COLO668 (cell line): ENCODE data around the gene SYTL3.
"Not testable (repeated sequence)": the region's sequence is repeated elsewhere in the genome, so short reads cannot be mapped to it uniquely, and the experiment has no call there.

Source experiments
- DNase-seq: peaks from one replicate; lab custom pipeline; 2025; ENCODE audit not compliant: unreplicated experiment; lab: John Stamatoyannopoulos, UW

The SYTL3 gene

GRCh38 chr6:158786645-158787304 lies 136.9 kb downstream of the SYTL3 start:
- no peak for DNase-seq

GRCh38 chr6:158787395-158787794 lies 137.5 kb downstream of the SYTL3 start:
- DNase-seq, result no peak

- no peak for DNase-seq
Observed at GRCh38 chr6:158789115-158789917, 139.5 kb downstream of the SYTL3 start.

GRCh38 chr6:158791274-158791855 lies 141.5 kb downstream of the SYTL3 start:
- no peak for DNase-seq

GRCh38 chr6:158792505-158792904 lies 142.7 kb downstream of the SYTL3 start:
- DNase-seq, result not testable (repeated sequence)

GRCh38 chr6:158793432-158793831 lies 143.6 kb downstream of the SYTL3 start:
- DNase-seq, result no peak

GRCh38 chr6:158795516-158795915 lies 145.7 kb downstream of the SYTL3 start:
- no peak for DNase-seq

GRCh38 chr6:158796353-158796752 lies 146.5 kb downstream of the SYTL3 start:
- DNase-seq, result no peak

- DNase-seq, result no peak
Observed at GRCh38 chr6:158797331-158798310, 147.8 kb downstream of the SYTL3 start.

- DNase-seq, result no peak
Observed at GRCh38 chr6:158798311-158798710, 148.5 kb downstream of the SYTL3 start.

GRCh38 chr6:158799051-158799792 lies 149.4 kb downstream of the SYTL3 start:
- DNase-seq, result peak; percentile 74

- DNase-seq, result no peak
Observed at GRCh38 chr6:158801655-158802294, 151.9 kb downstream of the SYTL3 start.

GRCh38 chr6:158803733-158804143 lies 153.9 kb downstream of the SYTL3 start:
- DNase-seq, result peak; percentile 21

GRCh38 chr6:158804207-158804606 lies 154.4 kb downstream of the SYTL3 start:
- DNase-seq, result no peak

- DNase-seq, result no peak
Observed at GRCh38 chr6:158805698-158806377, 156.0 kb downstream of the SYTL3 start.

- DNase-seq, result no peak
Observed at GRCh38 chr6:158807515-158808441, 157.9 kb downstream of the SYTL3 start.

GRCh38 chr6:158808442-158808833 lies 158.6 kb downstream of the SYTL3 start:
- DNase-seq, result no peak
